Activated naive CD4-positive, alpha-beta T cell treated with anti-CD3 and anti-CD28 coated beads, Interleukin-2, amount 50 U/mL, for 24 hours (primary cell): ENCODE measurements around the gene CC2D1A.
A peak's percentile ranks its signal among the peaks of the same experiment; 100 is the strongest.

ENCODE experiments used
- H3K27ac Mint-ChIP-seq: one replicate; pipeline ENCODE4 v1.8.0; 2021; ENCODE audit warnings: mild to moderate bottlenecking, mixed read lengths
- H3K27me3 Mint-ChIP-seq: one replicate; pipeline ENCODE4 v1.8.0; 2021; ENCODE audit warnings: mixed read lengths
- H3K36me3 Mint-ChIP-seq: one replicate; pipeline ENCODE4 v1.8.0; 2021; ENCODE audit warnings: mixed read lengths
- H3K4me1 Mint-ChIP-seq: one replicate; pipeline ENCODE4 v1.8.0; 2021; ENCODE audit warnings: mixed read lengths
- H3K4me3 Mint-ChIP-seq: one replicate; pipeline ENCODE4 v1.8.0; 2021; ENCODE audit warnings: mild to moderate bottlenecking, mixed read lengths
- H3K9me3 Mint-ChIP-seq: one replicate; pipeline ENCODE4 v1.8.0; 2021; ENCODE audit warnings: mixed read lengths

The CC2D1A gene

DNA sequence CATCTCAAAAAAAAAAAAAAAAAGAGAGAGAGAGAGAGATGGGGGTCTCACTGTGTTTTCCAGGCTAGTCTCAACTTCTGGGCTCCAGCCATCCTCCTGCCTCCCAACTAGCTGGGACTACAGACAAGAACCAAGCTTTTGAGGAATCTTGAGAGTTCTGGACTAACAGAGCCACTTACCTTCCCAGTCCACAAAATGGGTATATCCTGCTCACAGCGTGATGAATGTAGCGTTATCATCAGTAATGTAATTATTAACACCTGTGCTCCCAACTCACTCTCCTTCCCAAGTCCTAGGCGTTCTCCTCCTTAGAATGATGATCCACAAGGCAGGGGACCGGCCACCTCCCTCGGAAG is 33.7 kb upstream of the CC2D1A start:
- Mint-ChIP-seq H3K36me3 (no peaks in the 10 kb centered on the region), H3K27me3 (peaks cover 9% of the 10 kb centered on the region), H3K27ac (no peak overlapping the region), H3K4me3 (peak overlapping the region; percentile 57), H3K9me3 (no peaks in the 10 kb centered on the region), H3K4me1 (peaks cover 10% of the 10 kb centered on the region)

DNA sequence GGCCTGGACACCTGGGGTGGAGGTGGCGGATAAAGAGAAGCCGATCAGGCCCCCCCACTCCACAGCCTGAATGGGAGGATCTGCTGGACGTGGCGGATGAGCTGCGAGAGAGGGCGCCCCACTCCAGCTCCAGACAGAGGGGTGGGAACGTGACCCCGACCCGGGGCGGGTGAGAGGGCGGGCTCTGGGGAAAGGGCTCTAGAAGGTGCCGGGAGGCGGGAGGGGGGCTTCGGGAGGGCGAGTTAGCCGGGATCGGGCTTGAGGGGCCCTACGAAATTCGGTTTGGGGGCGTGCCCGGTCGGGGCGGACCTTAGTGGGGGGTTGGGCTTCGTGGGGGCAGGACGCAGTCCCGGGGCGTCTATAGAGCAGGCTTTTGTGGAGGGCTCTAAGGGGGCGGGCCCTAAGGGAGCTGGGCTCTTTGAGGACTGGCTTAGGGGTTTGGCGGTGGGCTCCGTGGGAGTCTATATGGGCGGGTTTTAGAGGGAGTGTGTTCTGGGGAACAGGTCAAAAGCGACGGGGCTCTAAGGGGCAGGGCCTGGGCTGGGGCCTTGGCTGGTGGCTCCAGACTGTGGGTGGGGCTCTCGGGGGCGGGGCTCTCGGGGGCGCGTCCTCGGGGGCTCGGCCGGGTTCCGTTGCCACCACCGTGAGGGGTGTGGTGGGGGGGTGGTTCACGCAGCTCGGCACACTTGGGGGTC is 33.2 kb upstream of the CC2D1A start:
- no peaks in the 10 kb centered on the region for H3K9me3 Mint-ChIP-seq
- H3K36me3 Mint-ChIP-seq: no peaks in the 10 kb centered on the region
- peak overlapping the region; percentile 57 for H3K4me3 Mint-ChIP-seq
- H3K27me3 Mint-ChIP-seq: peaks cover 5% of the 10 kb centered on the region
- H3K27ac Mint-ChIP-seq: no peak overlapping the region
- peaks cover 10% of the 10 kb centered on the region for H3K4me1 Mint-ChIP-seq

DNA sequence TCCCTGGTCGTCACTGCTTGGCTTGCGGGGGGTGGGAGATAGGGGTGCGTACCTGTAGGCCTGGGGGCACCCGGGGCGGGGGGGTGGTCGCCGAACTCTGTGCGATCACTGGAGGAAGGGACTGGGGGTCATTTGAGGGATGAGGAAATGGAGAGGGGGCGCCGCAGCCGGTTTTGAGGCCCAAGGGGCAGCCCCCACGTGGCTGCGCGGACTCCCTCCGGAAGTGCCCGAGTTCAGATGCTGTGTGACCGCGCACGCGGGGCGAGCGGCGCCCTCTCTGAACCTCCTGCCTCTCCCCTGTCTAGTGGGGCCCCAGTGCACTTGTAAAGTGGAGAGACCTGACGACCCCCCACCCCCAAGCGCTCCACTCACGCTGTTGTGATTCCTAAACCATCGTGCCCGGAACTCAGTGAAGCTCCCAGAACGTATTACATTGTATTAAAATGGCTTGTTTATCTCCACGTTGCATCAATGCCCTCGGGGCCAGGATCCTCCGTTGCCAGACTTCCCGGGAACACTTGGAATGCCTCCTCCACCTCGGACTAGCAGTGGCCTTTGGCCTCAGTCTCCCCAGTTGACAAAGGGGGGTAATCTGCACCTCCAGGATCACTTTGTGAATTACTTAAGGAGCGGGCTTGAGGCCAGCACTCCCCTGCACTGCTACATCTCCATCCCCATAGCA is 32.0 kb upstream of the CC2D1A start:
- Mint-ChIP-seq H3K27me3 (peaks cover 5% of the 10 kb centered on the region), H3K27ac (no peak overlapping the region), H3K4me3 (no peak overlapping the region), H3K4me1 (peaks cover 6% of the 10 kb centered on the region), H3K9me3 (no peaks in the 10 kb centered on the region), H3K36me3 (no peaks in the 10 kb centered on the region)

DNA sequence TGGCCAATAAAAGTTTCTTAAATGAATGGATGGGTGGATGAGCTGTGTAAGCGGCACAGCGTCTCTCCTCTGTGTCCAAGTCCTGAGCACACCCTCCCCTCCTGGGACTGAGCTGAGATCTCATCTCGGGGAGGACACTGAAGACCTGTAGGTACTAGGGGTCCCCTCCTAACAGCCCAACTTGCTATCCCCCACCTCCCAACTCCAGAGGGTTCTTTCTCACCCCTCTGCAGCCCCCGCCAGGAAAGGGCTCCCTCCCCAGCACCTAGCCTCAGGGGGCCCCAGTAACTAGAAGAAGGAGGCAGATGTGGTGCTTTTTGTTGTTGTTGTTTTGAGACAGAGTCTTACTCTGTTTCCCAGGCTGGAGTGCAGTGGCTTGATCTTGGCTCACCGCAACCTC is 30.2 kb upstream of the CC2D1A start:
- no peaks in the 10 kb centered on the region for H3K9me3 Mint-ChIP-seq
- peaks cover 5% of the 10 kb centered on the region for H3K27me3 Mint-ChIP-seq

DNA sequence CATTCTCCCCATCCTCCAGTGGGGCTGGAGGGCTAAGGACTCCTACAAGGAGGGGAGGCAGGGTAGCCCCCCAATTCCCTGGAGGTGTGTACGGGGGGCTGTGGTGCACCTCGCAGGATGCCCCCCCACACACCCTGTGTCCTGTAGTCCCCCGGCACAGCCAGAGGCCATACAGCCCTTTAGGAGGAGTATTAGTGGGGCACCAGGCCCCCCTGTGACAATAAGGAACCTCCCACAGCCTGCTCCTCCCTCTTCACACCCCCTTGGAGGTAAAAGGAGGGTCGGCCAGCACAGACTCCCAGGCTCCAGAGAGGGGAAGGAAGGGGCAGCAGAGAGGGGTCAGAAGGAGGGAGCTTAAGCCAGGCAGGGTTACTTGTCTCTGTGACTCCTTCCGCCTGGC is 29.2 kb upstream of the CC2D1A start, which contains the start of gene NANOS3:
Gene NANOS3 (plus strand): TSS at position 301 of the 400 bp plus-strand sequence. CDS start 115 bp downstream, outside the sequence.
- Mint-ChIP-seq H3K9me3 (no peaks in the 10 kb centered on the region), H3K4me1 (peaks cover 25% of the 10 kb centered on the region), H3K27me3 (peaks cover 3% of the 10 kb centered on the region), H3K36me3 (no peaks in the 10 kb centered on the region), H3K27ac (no peak within 1 kb of the TSS), H3K4me3 (no peak within 1 kb of the TSS)

More for the DNA sequence above, 30.2 kb upstream of the CC2D1A start:
- H3K27ac Mint-ChIP-seq: no peak overlapping the region
- H3K4me1 Mint-ChIP-seq: peaks cover 15% of the 10 kb centered on the region
- no peaks in the 10 kb centered on the region for H3K36me3 Mint-ChIP-seq
- H3K4me3 Mint-ChIP-seq: no peak overlapping the region

DNA sequence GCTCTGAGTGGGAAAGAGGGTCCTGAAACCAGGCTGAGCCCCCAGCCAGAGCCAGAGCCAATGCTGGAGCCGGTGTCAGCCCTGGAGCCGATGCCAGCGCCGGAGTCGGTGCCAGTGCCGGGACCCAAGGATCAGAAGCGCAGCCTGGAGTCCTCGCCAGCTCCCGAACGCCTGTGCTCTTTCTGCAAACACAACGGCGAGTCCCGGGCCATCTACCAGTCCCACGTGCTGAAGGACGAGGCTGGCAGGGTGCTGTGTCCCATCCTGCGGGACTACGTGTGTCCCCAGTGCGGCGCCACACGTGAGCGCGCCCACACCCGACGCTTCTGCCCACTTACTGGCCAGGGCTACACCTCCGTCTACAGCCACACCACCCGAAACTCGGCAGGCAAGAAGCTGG is 28.7 kb upstream of the CC2D1A start:
- Mint-ChIP-seq H3K36me3 (no peaks in the 10 kb centered on the region), H3K4me1 (peaks cover 27% of the 10 kb centered on the region), H3K27ac (no peak overlapping the region), H3K27me3 (peaks cover 3% of the 10 kb centered on the region), H3K4me3 (no peak overlapping the region), H3K9me3 (no peaks in the 10 kb centered on the region)

DNA sequence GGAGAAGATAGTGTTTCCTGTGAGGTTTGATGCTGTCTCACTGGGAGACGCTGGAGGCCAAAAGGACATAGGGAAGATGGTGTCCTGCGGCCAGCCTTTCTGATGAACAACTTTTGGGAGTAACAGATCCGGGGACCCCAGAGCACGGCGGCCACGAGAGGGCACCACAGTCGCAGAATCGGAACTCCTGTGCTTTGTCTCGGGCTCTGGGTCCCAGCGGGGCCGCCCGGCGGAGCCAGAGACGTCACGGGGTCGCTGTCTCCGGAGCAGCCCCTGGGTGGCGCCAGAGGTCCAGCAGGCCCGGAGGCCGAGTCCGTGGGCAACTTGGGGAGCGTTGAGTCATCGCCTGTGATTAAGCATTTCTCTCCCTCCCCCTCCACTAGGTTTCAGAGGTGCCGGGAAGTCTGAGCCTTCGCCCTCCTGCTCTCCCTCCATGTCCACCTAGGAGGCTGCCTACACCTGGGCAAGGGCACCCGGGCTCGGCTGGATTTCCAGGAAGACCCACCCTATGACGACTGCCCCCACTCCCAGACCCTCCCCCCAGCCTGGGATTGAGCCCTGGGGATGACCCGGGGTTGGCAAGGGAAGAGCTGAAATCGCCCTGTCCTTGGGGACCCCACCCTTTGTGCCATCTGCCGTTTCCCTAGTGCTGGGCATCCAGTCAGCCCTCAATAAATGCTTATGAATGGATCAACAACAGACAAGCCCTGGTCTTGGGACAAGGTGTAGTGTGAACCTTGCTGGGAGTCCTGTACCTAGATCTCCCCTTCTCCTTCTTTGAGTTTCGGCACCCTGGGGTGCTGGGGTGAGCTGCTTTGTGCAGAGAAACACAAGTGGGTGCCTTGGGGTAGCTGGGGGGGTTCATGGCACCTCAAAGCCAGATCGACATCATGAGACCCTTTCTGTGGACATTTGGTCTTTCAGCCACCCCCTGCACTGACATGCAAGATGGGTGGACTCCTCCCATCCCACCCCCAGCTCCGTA is 25.6 kb upstream of the CC2D1A start:
- Mint-ChIP-seq H3K4me1 (peaks cover 38% of the 10 kb centered on the region), H3K36me3 (no peaks in the 10 kb centered on the region), H3K27ac (peak overlapping the region; percentile 80), H3K27me3 (no peaks in the 10 kb centered on the region), H3K9me3 (no peaks in the 10 kb centered on the region), H3K4me3 (peak overlapping the region; percentile 59)

DNA sequence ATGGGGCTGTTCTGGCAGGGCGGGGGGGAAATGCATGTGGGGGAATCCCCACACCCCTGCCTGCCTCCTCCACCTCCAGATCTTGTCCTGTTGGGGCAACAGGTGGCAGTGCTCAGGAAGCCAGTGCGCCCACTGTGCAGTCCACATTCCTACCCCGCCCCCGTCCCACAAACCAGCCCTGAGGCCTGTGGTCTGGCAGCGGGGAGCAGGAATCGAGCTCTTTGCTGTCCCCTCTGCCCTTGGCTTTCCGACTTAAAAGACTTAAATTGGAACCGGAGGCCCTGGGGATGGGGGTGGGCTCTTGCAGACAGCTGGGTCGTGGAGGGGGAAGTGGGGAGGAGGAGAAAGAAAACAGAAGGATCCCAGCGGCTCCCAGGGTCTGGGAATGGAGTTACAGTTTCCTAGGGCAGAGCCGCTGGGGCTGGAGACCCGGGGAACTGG is 24.7 kb upstream of the CC2D1A start:
- peak overlapping the region; percentile 30 for H3K27ac Mint-ChIP-seq
- no peaks in the 10 kb centered on the region for H3K9me3 Mint-ChIP-seq

DNA sequence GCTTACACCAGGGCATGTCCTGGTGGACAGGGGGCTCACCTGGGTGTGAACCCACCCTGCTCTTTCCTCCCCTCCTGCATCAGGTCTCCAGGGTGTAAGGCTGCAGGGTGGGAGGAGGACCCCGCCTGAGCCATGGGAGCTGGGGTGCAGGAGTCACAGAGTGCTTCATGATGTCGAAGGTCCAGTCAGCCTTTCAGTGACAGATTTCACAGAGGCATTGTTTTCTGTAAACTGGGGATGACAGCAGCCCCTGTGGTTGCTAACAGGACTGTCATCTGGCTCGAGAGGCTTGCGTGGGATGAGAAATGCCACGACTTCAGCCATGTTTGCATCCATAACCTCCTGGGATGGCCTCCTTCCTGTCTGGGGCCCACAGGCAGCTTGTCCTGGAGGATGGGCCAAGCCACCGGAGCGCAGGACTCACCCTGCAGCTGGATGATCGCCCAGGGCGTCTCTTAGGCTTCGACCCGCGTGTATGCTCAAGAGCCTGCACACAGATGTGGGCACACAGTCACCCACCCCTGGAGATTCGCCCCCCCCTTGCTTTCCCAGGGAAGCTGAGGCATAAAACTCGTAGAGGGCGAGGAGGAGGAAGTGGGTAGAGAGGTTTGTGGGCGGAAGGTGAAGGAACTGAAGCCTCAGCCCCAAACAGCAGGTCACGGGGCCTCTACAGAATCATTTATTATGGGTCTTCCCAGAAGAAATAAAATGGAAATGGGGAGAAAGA is 24.1 kb upstream of the CC2D1A start:
- H3K27ac Mint-ChIP-seq: peak overlapping the region; percentile 46

More for the DNA sequence above, 24.7 kb upstream of the CC2D1A start:
- Mint-ChIP-seq H3K4me3 (no peak overlapping the region), H3K4me1 (peaks cover 38% of the 10 kb centered on the region), H3K36me3 (no peaks in the 10 kb centered on the region), H3K27me3 (no peaks in the 10 kb centered on the region)

DNA sequence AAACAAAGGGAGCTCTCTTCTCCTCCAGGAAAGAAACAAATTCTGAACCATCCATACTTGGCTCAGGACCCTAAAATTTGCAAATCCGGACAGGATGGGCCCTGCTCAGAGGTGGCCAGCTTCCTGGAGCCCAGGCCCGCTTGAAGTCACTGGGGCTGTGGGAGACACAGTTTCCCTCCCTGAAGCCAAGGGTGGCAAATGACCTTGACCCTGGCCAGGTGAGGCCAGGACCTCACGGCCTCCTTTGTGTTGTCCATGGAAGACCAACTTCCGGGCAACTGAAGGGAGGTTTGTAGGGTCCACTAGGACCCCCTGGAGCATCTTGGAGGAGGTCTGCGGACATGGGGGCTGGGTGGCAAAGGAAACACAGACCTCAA is 23.6 kb upstream of the CC2D1A start:
- Mint-ChIP-seq H3K4me1 (peaks cover 38% of the 10 kb centered on the region), H3K27me3 (no peaks in the 10 kb centered on the region), H3K4me3 (peak overlapping the region; percentile 23), H3K9me3 (no peaks in the 10 kb centered on the region), H3K36me3 (no peaks in the 10 kb centered on the region), H3K27ac (peak overlapping the region; percentile 46)

More for the DNA sequence above, 24.1 kb upstream of the CC2D1A start:
- Mint-ChIP-seq H3K4me1 (peaks cover 38% of the 10 kb centered on the region), H3K27me3 (no peaks in the 10 kb centered on the region), H3K4me3 (peak overlapping the region; percentile 23), H3K9me3 (no peaks in the 10 kb centered on the region), H3K36me3 (no peaks in the 10 kb centered on the region)

DNA sequence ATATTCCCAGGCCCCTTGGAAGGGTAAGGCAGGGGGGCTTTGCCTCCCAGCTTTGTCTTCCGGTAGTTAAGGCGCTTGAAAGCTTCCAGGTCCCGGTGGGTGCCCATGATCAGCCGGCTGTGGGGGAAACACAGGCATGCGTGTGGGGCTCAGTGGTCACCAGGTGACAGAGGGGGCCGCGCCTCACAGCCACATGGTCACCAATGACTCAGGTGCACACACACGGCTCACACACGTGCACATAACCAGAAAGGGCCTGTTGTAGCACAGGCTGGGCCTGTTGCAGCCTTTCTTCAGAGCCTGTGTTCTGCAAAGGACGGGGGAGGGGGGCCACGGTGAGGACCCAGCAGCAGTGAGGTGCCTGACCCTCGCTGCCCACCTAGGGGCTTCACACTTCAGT is 23.2 kb upstream of the CC2D1A start:
- no peaks in the 10 kb centered on the region for H3K27me3 Mint-ChIP-seq
- no peaks in the 10 kb centered on the region for H3K36me3 Mint-ChIP-seq
- H3K9me3 Mint-ChIP-seq: no peaks in the 10 kb centered on the region
- H3K4me1 Mint-ChIP-seq: peaks cover 38% of the 10 kb centered on the region
- no peak overlapping the region for H3K4me3 Mint-ChIP-seq
- H3K27ac Mint-ChIP-seq: no peak overlapping the region

DNA sequence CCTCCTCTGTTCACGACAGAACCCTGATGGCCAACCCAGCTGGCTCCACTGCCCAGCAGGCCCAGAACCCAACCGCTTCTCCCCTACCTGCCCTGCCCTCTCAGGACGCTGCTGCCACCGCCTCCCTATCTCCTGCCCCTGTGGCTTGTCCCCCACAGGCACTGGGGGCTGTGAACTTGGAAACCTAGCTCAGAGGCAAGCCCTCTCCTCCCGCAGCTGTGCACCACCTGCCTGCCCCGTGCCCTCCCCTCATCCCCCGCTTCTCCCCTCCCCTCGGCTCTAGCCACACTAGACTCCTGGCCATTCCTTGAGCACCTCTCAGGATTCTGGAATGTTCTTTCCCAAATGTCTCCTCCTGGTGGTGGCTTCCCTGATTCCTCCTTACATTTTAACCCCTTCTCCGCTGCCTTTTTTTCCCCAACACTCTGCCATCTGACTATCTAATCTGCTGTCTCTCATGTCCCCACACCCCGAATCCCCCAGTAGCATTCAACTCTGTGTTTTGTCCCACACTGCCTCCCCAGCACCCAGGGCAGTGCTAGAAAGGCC is 22.4 kb upstream of the CC2D1A start:
- Mint-ChIP-seq H3K36me3 (no peaks in the 10 kb centered on the region), H3K9me3 (no peaks in the 10 kb centered on the region), H3K4me3 (no peak overlapping the region), H3K27ac (no peak overlapping the region), H3K27me3 (no peaks in the 10 kb centered on the region), H3K4me1 (peaks cover 38% of the 10 kb centered on the region)

DNA sequence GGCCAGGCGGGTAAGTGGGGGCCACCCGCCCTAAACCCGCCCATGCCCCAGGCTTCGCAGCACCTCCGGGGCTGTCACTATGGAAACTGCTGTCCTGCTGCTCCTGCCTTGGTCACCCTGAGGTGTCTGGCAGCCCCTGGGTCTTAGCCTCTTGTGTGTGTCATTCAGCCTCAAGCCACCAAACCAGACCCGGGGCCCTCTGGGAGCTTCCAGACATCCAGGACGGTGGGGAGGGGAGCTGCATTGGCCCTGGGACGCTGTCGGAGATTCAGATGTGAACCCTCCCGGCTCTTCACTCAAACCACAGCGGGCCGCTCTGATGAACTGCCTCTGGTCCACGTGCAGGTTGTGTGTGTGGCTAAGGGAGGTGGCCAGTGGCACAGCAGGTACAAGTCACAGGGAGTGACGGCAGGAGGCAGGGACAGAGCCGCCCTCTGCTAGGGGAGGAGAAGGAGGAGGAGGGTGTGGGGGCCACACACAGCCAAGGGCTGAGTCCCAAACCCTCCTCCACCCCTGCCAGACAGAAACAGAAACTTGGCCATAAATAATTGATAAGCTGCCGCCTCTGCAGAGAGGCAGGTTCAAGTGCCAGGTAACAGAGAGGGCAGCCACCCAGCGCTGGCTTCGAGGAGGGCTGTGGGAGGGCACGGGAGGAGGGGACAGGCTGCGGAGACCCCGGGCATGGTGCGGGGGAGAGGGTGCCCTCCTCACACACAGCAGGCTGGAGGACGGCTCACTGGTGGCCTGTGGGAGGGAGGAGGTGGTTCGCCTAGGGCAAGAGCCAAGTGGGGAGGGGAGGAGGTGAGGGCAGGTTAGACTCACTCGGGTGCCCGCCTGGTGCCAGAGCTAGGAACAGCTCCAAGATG is 21.0 kb upstream of the CC2D1A start:
- Mint-ChIP-seq H3K4me1 (peaks cover 36% of the 10 kb centered on the region), H3K27me3 (no peaks in the 10 kb centered on the region), H3K4me3 (no peak overlapping the region), H3K36me3 (no peaks in the 10 kb centered on the region), H3K9me3 (no peaks in the 10 kb centered on the region), H3K27ac (no peak overlapping the region)

DNA sequence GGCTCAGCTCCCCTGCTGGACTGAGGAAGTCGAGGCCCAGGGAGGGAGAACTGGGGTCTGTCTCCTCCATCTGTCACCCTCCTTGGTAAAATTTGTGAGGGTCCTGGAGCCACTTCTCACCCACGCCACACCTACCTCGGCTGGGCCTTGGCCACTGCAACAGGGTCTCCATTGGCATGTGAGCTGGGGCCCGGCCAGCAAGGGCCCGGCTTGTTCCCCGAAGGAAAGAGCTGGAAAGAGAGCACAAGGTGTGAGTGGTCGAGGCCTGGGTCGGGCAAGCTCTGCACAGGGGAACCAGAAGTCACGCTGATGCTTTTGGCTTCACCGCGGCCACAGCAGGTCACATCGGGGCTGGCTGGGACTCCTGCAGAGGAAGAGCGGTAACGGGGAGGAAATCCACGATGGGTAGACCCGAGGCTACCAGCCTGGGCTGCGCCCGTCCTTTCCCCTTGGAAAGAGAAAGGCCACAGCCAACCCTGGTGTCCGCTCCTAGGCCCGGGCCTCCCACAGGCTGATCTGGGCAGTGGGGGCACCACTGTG is 20.1 kb upstream of the CC2D1A start:
- H3K9me3 Mint-ChIP-seq: no peaks in the 10 kb centered on the region
- no peaks in the 10 kb centered on the region for H3K36me3 Mint-ChIP-seq
- no peak overlapping the region for H3K27ac Mint-ChIP-seq
- no peaks in the 10 kb centered on the region for H3K27me3 Mint-ChIP-seq
- H3K4me1 Mint-ChIP-seq: peaks cover 28% of the 10 kb centered on the region
- H3K4me3 Mint-ChIP-seq: no peak overlapping the region
